Cardiac muscle cell (in vitro differentiated cells and primary cell): ENCODE data around the gene CBLC. TPM values are rescaled to one million over a fixed set of nuclear protein-coding genes. Genes with fewer than 3 reads are reported as not detected.

ENCODE experiments used
- DNase-seq, 2 donors: peaks; one replicate each; pipeline versions ENCODE4 v3.0.0 to v3.0.0-alpha.2; 2010 to 2017; ENCODE audit warnings: low read depth in 1 of 2, low spot score in 1 of 2
- H3K27ac ChIP-seq: fragments of 200-600 bp; sonication (generic); 2 replicates; pipeline ENCODE4 v1.5.1; 2016
- H3K27me3 ChIP-seq: fragments of 200-600 bp; sonication (generic); 2 replicates; pipeline ENCODE4 v1.6.0; 2016; ENCODE audit warnings: control low read depth
- H3K36me3 ChIP-seq: fragments of 200-600 bp; sonication (generic); 2 replicates; pipeline ENCODE4 v1.5.1; 2016; ENCODE audit warnings: control low read depth
- H3K4me1 ChIP-seq: fragments of 200-600 bp; sonication (generic); 2 replicates; pipeline ENCODE4 v1.8.1; 2017; ENCODE audit warnings: low read depth, mild to moderate bottlenecking, mixed run types
- H3K4me3 ChIP-seq: fragments of 200-600 bp; sonication (generic); 2 replicates; pipeline ENCODE4 v1.5.1; 2016; ENCODE audit warnings: mild to moderate bottlenecking
- H3K9me3 ChIP-seq: fragments of 200-600 bp; sonication (generic); 2 replicates; pipeline ENCODE4 v1.5.1; 2017; ENCODE audit warnings: low read depth, mild to moderate bottlenecking, control low read depth
- polyA plus RNA-seq: library from polyadenylated mRNA; unstranded; fragments of >200 nt; fragmentation: Nextera tagmentation; extraction: Ambion mirVana; gene quantifications from 2 replicates; pipeline ENCODE4 v1.2.1, GENCODE V29; 2016
- total RNA-seq: library from RNA; depleted of rRNA; stranded (reverse); fragments of >200 nt; gene quantifications from 2 replicates; pipeline ENCODE4 v1.2.3, GENCODE V29; 2016
- TF ChIP-seq, protein P1 (sequence below): IDR thresholded peaks from 2 replicates; pipeline ENCODE4 v1.5.1; 2012; ENCODE audit warnings: low read depth, mild to moderate bottlenecking, low read length

The CBLC gene
- total and polyA plus RNA-seq, 2 experiments from 2014 or later = 0.11 TPM; not detected in 1

DNA sequence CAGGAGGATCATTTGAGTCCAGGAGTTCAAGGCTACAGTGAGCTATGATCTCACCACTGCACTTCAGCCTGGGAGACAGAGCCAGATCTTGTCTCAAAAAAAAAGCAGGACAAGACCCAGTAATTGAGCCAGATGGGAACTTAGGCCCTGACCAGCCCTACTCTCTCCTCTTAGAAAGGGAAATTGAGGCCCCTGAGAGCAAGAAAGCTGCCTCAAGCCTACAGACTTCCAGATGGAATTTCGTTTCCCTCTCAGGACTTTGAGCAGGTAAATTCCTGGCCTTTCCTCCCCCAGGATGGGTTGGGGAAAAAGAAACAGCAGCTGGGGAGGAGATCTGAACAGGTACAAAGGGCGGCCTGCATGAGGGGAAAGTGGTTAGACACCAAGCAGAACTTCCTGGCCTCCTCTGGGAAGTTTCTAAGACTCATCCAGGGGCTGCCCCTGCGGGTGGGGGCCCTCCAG lies 32.8 kb upstream of the CBLC start:
- Histone ChIP-seq H3K9me3 (no peaks in the 10 kb centered on the region), H3K4me3 (no peak overlapping the region), H3K4me1 (peaks cover 4% of the 10 kb centered on the region), H3K36me3 (no peaks in the 10 kb centered on the region), H3K27ac (no peak overlapping the region), H3K27me3 (peaks cover 15% of the 10 kb centered on the region)
- TF ChIP-seq, protein P1, sequence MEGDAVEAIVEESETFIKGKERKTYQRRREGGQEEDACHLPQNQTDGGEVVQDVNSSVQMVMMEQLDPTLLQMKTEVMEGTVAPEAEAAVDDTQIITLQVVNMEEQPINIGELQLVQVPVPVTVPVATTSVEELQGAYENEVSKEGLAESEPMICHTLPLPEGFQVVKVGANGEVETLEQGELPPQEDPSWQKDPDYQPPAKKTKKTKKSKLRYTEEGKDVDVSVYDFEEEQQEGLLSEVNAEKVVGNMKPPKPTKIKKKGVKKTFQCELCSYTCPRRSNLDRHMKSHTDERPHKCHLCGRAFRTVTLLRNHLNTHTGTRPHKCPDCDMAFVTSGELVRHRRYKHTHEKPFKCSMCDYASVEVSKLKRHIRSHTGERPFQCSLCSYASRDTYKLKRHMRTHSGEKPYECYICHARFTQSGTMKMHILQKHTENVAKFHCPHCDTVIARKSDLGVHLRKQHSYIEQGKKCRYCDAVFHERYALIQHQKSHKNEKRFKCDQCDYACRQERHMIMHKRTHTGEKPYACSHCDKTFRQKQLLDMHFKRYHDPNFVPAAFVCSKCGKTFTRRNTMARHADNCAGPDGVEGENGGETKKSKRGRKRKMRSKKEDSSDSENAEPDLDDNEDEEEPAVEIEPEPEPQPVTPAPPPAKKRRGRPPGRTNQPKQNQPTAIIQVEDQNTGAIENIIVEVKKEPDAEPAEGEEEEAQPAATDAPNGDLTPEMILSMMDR = no peak
- no peak for DNase-seq

DNA sequence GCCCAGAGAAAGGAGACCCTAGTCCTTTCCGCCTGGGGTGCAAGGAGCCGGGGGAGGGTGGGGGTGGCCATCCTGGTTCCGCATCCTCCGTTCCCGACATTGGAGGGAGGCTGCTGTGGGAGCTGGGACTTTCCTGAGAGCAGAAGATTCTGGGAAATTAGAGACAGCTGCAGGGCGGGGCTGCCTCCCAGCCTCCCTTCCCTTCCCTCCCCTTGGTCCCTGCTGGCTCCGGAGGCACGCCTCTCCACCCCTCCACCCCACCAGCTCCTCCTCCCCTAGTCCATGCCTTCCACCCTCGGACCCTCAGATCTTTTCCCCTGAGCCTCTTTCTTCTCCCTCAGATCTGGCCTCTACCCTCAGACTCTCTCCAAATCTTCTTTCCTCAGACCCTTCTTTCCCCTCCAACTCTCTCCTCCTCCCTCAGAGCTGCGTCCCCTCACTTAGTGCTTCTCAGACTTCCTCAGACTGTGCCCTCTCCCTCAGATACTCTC lies 32.3 kb upstream of the CBLC start:
- Histone ChIP-seq H3K4me1 (peaks cover 4% of the 10 kb centered on the region), H3K27ac (no peak overlapping the region), H3K27me3 (peaks cover 15% of the 10 kb centered on the region), H3K9me3 (no peaks in the 10 kb centered on the region), H3K4me3 (no peak overlapping the region), H3K36me3 (no peaks in the 10 kb centered on the region)
- TF ChIP-seq, protein P1 = no peak
- peak in 1 of 2 donors; percentile 92 for DNase-seq

DNA sequence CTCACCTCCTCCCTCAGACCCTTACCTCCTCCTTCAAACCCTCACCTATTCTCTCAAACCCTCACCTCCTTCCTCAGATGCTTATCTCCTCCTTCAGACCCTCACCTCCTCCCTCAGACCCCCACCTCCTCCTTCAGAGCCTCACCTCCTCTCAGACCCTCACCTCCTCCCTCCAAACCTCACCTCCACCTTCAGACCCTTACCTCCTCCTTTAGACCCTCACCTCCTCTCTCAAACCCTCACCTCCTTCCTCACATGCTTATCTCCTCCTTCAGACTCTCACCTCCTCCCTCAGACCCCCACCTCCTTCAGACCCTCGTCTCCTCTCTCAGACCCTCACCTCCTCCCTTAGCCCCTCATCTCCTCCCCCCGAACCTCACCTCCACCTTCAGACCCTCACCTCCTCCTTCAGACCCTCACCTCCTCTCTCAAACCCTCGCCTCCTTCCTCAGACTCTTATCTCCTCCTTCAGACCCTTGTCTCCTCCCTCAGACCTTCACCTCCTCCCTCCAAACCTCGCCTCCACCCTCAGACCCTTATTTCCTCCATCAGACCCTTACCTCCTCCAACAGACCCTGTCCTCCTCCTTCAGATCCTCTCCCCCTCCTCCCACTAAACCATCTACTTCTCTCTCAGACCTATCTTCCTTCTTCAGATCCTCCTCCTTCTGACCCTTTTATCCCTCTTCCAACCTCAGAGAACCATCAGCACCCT lies 31.6 kb upstream of the CBLC start:
- H3K4me3 ChIP-seq = no peak overlapping the region
- H3K4me1 ChIP-seq = peaks cover 4% of the 10 kb centered on the region
- TF ChIP-seq, protein P1 = no peak
- peaks cover 15% of the 10 kb centered on the region for H3K27me3 ChIP-seq
- no peak for DNase-seq
- H3K9me3 ChIP-seq = no peaks in the 10 kb centered on the region
- H3K27ac ChIP-seq = no peak overlapping the region
- no peaks in the 10 kb centered on the region for H3K36me3 ChIP-seq

DNA sequence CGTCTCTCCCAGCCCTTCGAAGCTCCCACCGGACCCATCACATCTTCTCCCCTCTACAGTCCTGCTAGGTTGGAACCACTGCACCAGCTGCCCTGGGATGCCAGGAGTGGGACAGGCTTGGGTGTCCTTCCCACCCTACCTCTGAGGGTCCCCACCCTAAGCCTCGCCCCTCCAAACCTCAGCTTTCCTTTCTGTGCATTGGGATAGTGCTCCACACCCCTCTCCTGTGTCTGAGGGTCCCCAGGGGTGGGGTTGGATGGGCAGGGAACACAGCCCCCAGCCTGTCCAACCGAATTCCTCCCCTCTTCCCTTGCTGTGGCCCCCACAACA lies 31.1 kb upstream of the CBLC start:
- H3K4me1 ChIP-seq = peaks cover 4% of the 10 kb centered on the region
- no peak for DNase-seq

DNA sequence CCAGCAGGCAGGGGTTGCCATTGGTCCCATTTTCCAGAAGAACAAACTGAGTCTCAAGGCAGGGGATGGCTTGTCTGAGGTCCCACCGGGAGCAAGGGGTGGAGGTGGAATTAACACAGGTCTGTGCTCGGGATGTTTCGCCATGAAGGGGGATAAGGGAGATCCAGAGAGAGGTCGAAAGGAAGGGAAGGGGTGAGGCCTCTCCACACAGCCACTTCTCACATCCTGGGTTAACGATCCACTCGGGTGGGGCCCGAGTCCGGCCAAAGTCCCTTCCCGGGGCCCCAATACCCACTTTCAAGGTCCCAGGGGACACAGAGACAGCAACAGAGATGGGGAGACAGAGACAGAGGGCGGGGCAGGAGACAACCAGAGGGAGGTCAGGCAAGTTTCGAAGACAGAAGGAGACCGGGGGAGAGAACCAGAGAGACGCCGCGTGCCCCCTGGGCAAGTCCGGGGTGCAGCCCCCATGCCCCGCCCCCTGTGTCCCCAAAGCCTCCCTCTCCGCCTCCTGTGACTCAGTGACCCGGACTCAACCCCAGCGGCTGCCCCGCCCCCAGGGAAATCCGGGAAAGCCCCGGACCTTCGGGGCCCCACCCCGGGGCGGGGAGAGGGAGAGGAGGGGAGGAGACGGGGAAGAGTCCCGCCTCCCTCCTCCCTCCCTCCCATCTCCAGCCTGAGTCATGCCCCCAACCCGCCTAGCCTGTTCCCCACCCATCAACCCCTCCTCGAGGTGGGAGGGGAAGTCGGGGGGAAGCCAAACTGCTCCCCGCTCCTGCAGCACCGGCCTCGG lies 30.5 kb upstream of the CBLC start:
- Histone ChIP-seq H3K27me3 (peaks cover 15% of the 10 kb centered on the region), H3K36me3 (no peaks in the 10 kb centered on the region), H3K4me3 (peak overlapping the region; percentile 82), H3K27ac (no peak overlapping the region), H3K9me3 (no peaks in the 10 kb centered on the region), H3K4me1 (peaks cover 4% of the 10 kb centered on the region)
- TF ChIP-seq, protein P1 = no peak
- DNase-seq = peak; percentile 84 to 98

More for the DNA sequence above, 31.1 kb upstream of the CBLC start:
- Histone ChIP-seq H3K4me3 (no peak overlapping the region), H3K27me3 (peaks cover 15% of the 10 kb centered on the region), H3K36me3 (no peaks in the 10 kb centered on the region), H3K9me3 (no peaks in the 10 kb centered on the region), H3K27ac (no peak overlapping the region)
- TF ChIP-seq, protein P1 = no peak
